Liver (tissue), 9 donors: ENCODE measurements around the gene C4orf36. TPM values are rescaled to one million over a fixed set of nuclear protein-coding genes. Genes with fewer than 3 reads are reported as not detected.
"Not testable (repeated sequence)": the region's sequence is repeated elsewhere in the genome, so short reads cannot be mapped to it uniquely, and the experiment has no call there.

Experiments used
- DNase-seq: peaks from one replicate; pipeline ENCODE4 v3.0.0-alpha.2; 2017; ENCODE audit warnings: low spot score
- H3K27ac ChIP-seq, 2 donors: one replicate each; pipeline ENCODE4 v1.7.0; 2013; ENCODE audit warnings: inconsistent platforms in 2 of 2, low read length in 2 of 2, control low read depth in 1 of 2, low read depth in 1 of 2, mild to moderate bottlenecking in 1 of 2
- H3K27me3 ChIP-seq, 4 donors: one replicate each; pipeline versions ENCODE4 v1.6.1 to v1.7.0; 2013; ENCODE audit warnings: low read length in 3 of 4, inconsistent platforms in 1 of 4, mild to moderate bottlenecking in 1 of 4, moderate library complexity in 1 of 4; ENCODE audit not compliant: control insufficient read depth in 4 of 4, insufficient read depth in 4 of 4
- H3K36me3 ChIP-seq, 4 donors: one replicate each; pipeline versions ENCODE4 v1.6.1 to v1.7.0; 2013; ENCODE audit warnings: low read length in 3 of 4, mild to moderate bottlenecking in 3 of 4, low read depth in 1 of 4, moderate library complexity in 1 of 4; ENCODE audit not compliant: control insufficient read depth in 4 of 4, insufficient read depth in 3 of 4
- H3K4me1 ChIP-seq, 4 donors: one replicate each; pipeline versions ENCODE4 v1.6.1 to v1.7.0; 2013; ENCODE audit warnings: low read length in 3 of 4, mild to moderate bottlenecking in 3 of 4, moderate library complexity in 1 of 4; ENCODE audit not compliant: control insufficient read depth in 4 of 4, insufficient read depth in 4 of 4
- H3K4me3 ChIP-seq, 3 donors: one replicate each; pipeline versions ENCODE4 v1.6.1 to v1.7.0; 2013; ENCODE audit warnings: low read length in 3 of 3, control low read depth in 1 of 3, low read depth in 1 of 3, mild to moderate bottlenecking in 1 of 3
- H3K9ac ChIP-seq, 2 donors: one replicate each; pipeline ENCODE4 v1.7.0; 2013; ENCODE audit warnings: low read length in 2 of 2, mild to moderate bottlenecking in 2 of 2, moderate library complexity in 2 of 2, control low read depth in 1 of 2, low read depth in 1 of 2
- H3K9me3 ChIP-seq, 4 donors: one replicate each; pipeline versions ENCODE4 v1.6.1 to v1.7.0; 2013; ENCODE audit warnings: low read length in 3 of 4; ENCODE audit not compliant: control insufficient read depth in 4 of 4
- EGR1 ChIP-seq, 2 donors: IDR thresholded peaks; 2 replicates each; pipeline ENCODE4 v1.6.1; 2016 to 2018; ENCODE audit warnings: antibody characterized with exemption in 2 of 2, low read depth in 2 of 2
- HNF4G ChIP-seq: IDR thresholded peaks from 2 replicates; pipeline ENCODE4 v1.6.1; 2016; ENCODE audit warnings: antibody characterized with exemption
- NR2F2 ChIP-seq: IDR thresholded peaks from 2 replicates; pipeline ENCODE4 v1.6.1; 2016; ENCODE audit warnings: antibody characterized with exemption
- RXRA ChIP-seq, 2 donors: IDR thresholded peaks; 2 replicates each; pipeline ENCODE4 v1.6.1; 2017 to 2018; ENCODE audit warnings: antibody characterized with exemption in 2 of 2, mild to moderate bottlenecking in 1 of 2
- YY1 ChIP-seq: IDR thresholded peaks from 2 replicates; pipeline ENCODE4 v1.6.1; 2016; ENCODE audit warnings: antibody characterized with exemption, mild to moderate bottlenecking
- WGBS: extraction: QIAGEN DNeasy Blood & Tissue Kit; methylation state at CpG from one replicate; pipeline ENCODE4 v1.1.7; 2013; 5-methylcytosine and 5-hydroxymethylcytosine counted together
- polyA plus RNA-seq, 2 donors: library from polyadenylated mRNA; stranded (reverse) in 1 of 2; unstranded in 1 of 2; fragments of 200-250 nt in 1 of 2; fragments of >200 nt in 1 of 2; fragmentation: Nextera tagmentation in 1 of 2; extraction: Ambion mirVana in 1 of 2; gene quantifications; one replicate each; pipeline versions ENCODE4 v1.2.1 to v1.2.3, GENCODE V29; 2013 to 2015
- total RNA-seq, 2 donors: library from RNA; depleted of rRNA; stranded (reverse); fragments of >200 nt; gene quantifications; one replicate each; pipeline ENCODE4 v1.2.3, GENCODE V29; 2014
- TF ChIP-seq, protein P1 (sequence below): fragments of 150-350 bp; IDR thresholded peaks from 2 replicates; pipeline ENCODE4 v1.5.1; 2017; ENCODE audit warnings: improper control_type of control experiment, low read depth, low read length; ENCODE audit not compliant: missing input control
- TF ChIP-seq, protein P2 (sequence below): IDR thresholded peaks from 2 replicates; pipeline ENCODE4 v1.6.1; 2016; ENCODE audit warnings: antibody characterized with exemption, mild to moderate bottlenecking
- donor health status: healthy.
- donor health status: healthy.
- donor health status: healthy.
- donor health status: healthy.
- donor health status: healthy.

C4orf36 gene
- total and polyA plus RNA-seq, 4 donors, result 0.09 TPM; not detected in 3

DNA sequence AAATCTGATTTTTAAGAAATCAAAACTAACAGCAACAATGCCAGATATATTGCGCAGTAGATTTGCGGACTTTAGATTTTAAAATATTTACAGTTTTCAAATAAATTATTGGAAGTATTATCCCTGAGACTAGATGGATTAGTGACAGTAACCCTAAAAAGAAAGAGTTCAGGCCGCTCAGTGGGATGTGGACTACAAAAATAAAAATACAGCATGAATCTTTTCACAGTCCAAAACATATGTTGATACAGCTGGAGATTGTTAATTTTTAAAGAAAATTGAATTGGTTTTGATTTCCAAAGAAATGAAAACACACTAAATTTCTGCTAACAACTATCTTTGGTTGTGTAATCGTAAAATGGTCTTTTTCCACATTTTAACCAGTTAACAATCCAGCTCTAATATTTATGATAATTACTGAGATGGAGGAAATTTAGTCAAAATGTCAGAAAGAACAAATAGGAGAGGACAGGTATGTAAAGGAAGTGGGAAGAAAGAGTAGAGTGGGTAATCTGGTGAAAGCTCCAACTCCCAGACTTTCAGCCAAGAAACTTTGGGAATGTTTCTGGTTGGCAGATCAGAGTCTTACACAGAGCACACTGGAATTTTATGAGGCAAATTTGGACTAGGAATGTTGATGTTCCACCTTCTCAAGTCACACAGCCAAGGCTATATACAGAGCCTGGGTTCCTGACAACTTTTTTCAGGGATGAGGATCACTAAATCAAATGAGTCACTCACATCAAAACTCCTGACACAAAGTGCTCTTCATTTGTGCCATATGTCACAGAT lies 15.1 kb downstream of the C4orf36 start (continued):
- TF ChIP-seq, protein P1, sequence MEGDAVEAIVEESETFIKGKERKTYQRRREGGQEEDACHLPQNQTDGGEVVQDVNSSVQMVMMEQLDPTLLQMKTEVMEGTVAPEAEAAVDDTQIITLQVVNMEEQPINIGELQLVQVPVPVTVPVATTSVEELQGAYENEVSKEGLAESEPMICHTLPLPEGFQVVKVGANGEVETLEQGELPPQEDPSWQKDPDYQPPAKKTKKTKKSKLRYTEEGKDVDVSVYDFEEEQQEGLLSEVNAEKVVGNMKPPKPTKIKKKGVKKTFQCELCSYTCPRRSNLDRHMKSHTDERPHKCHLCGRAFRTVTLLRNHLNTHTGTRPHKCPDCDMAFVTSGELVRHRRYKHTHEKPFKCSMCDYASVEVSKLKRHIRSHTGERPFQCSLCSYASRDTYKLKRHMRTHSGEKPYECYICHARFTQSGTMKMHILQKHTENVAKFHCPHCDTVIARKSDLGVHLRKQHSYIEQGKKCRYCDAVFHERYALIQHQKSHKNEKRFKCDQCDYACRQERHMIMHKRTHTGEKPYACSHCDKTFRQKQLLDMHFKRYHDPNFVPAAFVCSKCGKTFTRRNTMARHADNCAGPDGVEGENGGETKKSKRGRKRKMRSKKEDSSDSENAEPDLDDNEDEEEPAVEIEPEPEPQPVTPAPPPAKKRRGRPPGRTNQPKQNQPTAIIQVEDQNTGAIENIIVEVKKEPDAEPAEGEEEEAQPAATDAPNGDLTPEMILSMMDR, result no peak
- TF ChIP-seq YY1 (no peak), NR2F2 (no peak), HNF4G (no peak)

DNA sequence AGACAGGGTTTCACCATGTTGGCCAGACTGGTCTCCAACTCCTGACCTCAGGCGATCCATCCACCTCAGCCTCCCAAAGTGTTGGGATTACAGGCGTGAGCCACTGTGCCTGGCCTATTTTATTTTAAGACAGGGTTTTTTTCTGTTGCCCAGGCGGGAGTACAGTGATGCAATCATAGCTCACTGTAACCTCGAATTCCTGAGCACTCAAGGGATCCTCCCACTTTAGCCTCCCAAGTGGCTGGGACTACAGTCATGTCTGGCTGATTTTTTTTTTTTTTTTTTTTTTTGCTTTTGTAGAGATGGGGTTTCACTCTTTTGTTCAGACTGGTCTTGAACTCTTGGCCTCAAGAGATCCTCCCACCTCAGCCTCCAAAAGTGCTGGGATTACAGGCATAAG lies 16.8 kb downstream of the C4orf36 start:
- H3K27me3 ChIP-seq, H3K27ac ChIP-seq, H3K36me3 ChIP-seq, H3K4me3 ChIP-seq, DNase-seq, H3K4me1 ChIP-seq, H3K9ac ChIP-seq, H3K9me3 ChIP-seq: not testable (repeated sequence)
- 93% methylated on average over 4 of the region's 4 CpGs for WGBS

DNA sequence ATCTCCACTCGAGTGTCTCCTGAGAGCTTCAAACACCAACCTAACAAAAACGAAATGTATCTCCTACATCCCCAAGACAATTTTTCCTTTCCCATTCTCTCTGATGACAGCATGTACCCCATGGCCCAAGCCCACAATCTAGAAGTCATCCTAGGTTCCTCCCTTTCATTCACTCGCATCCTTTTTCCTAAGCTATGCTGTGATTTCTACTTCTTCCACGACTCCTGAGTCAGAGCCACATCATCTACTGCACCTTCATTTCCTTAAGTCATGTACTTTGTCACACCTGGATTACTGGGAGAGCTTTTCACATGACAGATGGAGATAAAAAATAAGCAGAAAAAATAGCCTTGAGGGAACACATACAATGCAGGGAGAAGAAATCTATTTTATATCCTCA lies 20.1 kb downstream of the C4orf36 start:
- no peaks in the 10 kb centered on the region for H3K27me3 ChIP-seq
- no peaks in the 10 kb centered on the region for H3K36me3 ChIP-seq
- H3K9me3 ChIP-seq, result no peaks in the 10 kb centered on the region
- no peak overlapping the region for H3K27ac ChIP-seq
- WGBS, result 77% methylated on average over 4 of the region's 4 CpGs
- no peak for DNase-seq
- no peak overlapping the region for H3K9ac ChIP-seq
- TF ChIP-seq, protein P1, result no peak
- TF ChIP-seq RXRA (IDR thresholded peaks at IDR 0.05) (no peak), EGR1 (IDR thresholded peaks at IDR 0.05; ENCODE audit: low read depth in 2 of 2) (no peak)
- TF ChIP-seq, protein P2, sequence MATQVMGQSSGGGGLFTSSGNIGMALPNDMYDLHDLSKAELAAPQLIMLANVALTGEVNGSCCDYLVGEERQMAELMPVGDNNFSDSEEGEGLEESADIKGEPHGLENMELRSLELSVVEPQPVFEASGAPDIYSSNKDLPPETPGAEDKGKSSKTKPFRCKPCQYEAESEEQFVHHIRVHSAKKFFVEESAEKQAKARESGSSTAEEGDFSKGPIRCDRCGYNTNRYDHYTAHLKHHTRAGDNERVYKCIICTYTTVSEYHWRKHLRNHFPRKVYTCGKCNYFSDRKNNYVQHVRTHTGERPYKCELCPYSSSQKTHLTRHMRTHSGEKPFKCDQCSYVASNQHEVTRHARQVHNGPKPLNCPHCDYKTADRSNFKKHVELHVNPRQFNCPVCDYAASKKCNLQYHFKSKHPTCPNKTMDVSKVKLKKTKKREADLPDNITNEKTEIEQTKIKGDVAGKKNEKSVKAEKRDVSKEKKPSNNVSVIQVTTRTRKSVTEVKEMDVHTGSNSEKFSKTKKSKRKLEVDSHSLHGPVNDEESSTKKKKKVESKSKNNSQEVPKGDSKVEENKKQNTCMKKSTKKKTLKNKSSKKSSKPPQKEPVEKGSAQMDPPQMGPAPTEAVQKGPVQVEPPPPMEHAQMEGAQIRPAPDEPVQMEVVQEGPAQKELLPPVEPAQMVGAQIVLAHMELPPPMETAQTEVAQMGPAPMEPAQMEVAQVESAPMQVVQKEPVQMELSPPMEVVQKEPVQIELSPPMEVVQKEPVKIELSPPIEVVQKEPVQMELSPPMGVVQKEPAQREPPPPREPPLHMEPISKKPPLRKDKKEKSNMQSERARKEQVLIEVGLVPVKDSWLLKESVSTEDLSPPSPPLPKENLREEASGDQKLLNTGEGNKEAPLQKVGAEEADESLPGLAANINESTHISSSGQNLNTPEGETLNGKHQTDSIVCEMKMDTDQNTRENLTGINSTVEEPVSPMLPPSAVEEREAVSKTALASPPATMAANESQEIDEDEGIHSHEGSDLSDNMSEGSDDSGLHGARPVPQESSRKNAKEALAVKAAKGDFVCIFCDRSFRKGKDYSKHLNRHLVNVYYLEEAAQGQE, result no peak
- no peak overlapping the region for H3K4me3 ChIP-seq
- H3K4me1 ChIP-seq, result no peaks in the 10 kb centered on the region
